ENCODE data around the gene AGMO.

GRCh38 chr7:15214976-15215375 is 346.8 kb downstream of the AGMO start:
- TF ChIP-seq CTCF (IDR thresholded peaks at IDR 0.05; ENCODE audit: low read depth, low read length, poor library complexity, severe bottlenecking) (no peak), EZH2phosphoT487 (IDR thresholded peaks at IDR 0.05; ENCODE audit: borderline replicate concordance, low read length) (no peak)
